GM21619 (cell line): ENCODE results near the gene HAGH.

Experiments
- ATAC-seq: cut with Tn5 transposase; IDR thresholded peaks from one replicate; pipeline ENCODE4 v1.9.1; 2021; ENCODE audit not compliant: unreplicated experiment

HAGH gene

DNA sequence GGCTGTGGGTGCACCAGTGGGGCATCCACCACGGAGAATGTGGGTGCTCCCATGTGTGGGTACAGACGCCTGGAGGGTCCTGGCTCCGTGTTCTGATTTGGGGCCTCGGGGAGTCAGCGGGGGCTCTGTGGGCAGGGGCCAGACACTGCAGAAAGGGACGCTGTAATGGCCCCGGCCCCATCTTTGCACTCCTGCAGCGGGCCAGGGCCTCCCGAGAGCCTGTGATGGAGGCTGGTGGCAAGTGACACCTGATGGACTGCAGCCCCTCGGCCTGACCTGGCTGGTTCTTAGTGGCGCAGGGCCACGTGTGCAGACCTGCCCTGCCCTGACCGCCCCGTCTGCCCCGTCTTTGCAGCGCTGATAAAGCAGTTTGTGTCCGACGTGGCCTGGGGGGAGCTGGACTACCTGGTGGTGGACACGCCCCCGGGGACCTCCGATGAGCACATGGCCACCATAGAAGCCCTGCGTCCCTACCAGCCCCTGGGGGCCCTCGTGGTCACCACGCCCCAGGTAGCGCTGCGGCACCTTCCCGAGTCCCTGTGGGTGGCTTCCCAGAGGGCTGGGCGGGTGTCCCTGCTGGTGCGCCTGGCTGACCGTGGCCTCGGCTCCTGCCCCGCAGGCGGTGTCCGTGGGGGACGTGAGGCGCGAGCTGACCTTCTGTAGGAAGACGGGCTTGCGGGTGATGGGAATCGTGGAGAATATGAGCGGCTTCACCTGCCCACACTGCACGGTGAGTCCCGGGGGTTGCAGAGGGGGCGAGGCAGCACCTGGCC is 39.1 kb downstream of the HAGH start:
- no peak for ATAC-seq

DNA sequence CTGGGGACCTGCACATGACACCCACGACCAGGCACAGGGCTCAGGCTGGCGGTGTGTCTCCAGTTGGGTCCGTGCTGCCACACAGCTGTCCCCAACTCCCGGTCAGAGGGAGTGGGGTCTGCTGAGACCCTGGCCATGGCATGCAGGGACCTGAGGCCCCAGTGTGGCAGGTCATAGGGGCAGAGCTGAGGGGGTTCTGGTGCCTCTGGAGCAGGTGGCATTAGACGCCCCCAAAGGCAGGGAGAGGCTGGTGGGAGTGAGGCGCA is 39.6 kb downstream of the HAGH start:
- ATAC-seq = no peak

DNA sequence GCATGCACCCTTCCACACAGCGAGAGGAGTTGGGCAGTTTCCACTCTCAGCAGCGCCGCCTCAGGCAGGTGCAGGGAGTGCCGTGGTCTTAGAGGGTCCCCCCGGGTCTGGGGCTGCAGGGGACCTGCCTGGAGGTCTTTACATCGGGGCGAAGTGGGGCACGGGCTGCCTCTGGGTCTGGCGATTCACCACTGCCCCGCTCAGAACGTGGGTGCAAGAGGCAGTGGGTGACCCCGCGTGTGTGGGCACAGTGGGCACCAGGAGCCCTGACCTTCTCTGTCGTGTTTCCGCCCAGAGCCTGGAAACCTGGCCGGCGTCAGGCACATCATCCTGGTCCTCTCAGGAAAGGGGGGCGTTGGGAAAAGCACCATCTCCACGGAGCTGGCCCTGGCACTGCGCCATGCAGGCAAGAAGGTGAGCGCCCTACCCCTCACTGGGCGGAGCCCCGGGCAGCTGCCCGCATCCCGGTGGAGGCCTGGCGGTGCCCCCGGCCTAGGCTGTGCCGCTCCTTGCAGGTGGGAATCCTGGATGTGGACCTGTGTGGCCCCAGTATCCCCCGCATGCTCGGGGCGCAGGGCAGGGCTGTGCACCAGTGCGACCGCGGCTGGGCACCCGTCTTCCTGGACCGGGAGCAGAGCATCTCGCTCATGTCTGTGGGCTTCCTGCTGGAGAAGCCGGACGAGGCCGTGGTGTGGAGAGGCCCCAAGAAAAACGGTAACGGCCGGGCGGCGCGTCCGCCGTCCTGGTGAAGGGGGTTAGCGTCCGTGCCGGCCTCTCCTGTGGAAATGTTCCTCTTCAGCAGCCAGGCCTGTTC is 40.2 kb downstream of the HAGH start:
- ATAC-seq = no peak

DNA sequence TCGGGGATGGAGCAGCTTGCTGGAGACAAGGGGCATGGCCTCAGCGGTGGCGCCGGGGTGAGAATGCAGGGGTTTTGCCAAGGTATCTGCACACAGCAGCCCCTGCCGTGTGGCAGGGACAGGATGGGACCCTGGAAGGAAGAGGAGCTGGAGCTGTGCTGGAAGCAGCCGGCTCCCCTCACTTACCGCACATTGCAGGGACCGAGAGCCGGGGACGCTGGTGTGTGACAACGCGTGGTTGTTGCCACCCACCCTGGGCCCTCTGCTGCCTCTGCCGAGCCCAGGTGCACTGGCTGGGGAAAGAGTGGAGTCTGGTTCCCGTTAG is 40.8 kb downstream of the HAGH start:
- no peak for ATAC-seq

DNA sequence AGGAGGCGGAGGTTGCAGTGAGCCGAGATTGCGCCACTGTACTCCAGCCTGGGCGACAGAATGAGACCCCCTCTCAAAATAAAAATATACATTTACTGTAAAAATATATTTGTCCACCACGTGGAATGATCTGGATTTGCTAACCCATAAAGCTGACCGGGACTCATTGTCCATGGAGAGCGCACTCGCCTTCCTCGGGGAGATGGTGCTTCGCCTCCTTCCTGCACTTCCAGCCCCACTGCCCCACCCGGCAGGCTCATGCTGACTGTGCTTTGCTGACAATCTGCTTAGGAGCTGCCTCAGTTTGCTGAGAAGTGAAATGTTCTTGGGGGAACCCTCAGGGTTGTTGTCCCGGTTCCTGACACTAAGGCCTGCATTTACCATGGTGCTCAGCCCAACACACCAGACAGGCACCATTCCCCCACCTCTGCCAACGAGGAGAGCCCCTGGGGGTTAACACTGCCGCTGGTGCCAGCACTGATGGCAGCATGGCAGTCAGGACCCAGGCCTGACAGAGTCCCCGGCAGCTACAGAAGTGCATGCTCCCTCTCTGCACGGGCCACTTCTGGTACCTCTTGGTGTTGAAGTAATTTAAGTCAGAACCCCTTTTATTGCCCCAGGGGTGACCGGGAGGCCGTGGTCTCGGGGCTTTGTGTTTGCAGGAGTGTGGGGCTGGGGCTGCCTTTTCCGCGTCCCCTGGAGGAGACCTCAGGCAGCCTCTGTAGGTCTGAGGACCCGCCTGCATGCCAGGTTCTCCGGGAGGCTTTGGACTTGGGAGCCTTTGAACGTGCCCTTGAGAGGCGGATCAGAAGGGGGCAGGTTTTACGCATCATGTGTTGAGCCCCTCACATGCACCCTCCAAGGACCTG is 41.4 kb downstream of the HAGH start:
- no peak for ATAC-seq

DNA sequence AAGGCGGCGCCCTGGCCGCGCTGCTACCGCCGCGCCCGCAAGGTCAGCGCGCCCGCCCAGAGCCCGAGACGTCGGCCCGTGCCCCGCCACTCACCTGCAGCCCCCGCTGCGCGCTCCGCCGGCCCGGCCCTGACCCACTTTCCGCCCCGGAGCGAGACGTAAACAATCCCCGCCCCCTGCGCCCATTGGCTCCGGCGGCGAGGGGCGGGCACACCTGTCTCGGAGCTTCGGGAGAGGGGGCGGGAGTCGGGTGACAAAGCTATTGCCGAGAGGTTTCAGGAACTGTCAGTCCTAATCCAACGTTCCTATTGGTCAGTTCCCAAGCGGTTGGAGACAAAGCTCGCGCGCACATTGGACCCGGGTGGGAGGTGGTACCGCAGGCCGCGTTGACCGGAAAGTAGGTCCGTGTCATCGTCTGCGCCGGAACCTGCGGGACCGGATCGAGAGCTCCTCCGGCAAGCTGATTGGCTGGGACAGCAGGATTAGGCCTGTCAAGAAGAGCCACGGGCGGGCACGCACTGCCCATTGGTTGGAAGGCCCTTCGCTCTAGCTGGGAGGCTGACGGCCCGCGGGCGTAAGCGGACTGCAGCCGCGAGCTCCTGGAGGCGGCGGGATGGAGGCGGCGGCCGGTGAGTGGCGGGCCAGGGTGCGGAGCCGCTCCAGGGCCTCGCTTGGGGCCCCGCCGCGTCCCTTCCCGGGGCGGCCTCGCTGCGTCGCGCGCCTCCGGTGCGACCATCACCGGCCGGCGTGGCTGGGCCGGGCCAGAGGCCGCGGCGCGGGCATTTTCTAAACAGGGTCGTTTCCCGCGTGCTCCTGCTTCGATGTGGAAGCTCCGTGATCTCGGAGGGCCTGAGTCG is 44.0 kb downstream of the HAGH start, which contains the start of the genes NUBP2 and SPSB3:
Gene NUBP2, plus strand, starts transcription at position 553 of the 857 bp plus-strand sequence. Its CDS starts 61 bp downstream, at position 614.
Gene SPSB3, minus strand, starts transcription at position 164 of the 857 bp plus-strand sequence. CDS start 1,088 bp downstream, outside the sequence.
- ATAC-seq = peak; percentile 79

DNA sequence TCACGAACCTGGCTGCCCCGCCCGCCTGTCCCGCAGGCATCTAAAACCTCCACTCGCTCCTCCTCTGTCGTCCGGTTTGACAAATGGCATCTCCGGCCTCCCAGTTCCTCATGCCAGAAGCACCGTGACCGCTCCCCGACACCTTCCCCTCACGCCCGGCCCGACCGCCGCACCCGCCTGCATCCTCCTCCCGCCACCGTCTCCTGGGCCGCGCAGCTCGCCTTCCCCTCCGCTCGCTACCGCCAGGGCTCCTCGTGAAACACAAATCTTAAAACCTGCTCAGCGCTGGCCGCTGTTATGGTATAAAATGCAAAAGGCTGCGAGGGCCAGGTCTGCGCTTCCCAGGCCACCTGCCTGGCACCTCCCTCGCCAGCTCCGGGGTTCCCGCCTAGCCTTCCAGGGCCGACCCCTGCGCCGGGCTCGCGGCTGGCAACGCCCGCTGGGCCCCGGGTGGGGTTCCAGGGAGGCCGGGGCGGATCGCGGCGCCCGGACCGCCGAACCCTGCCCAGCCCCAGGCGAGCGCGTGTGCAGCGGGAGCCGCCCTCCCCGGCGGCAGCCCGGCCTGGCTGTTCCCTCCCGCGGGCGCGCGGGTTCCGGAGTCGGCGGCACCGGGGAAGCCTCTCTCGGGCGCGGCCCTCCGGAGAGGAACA is 44.7 kb downstream of the HAGH start:
- ATAC-seq = peak; percentile 4

DNA sequence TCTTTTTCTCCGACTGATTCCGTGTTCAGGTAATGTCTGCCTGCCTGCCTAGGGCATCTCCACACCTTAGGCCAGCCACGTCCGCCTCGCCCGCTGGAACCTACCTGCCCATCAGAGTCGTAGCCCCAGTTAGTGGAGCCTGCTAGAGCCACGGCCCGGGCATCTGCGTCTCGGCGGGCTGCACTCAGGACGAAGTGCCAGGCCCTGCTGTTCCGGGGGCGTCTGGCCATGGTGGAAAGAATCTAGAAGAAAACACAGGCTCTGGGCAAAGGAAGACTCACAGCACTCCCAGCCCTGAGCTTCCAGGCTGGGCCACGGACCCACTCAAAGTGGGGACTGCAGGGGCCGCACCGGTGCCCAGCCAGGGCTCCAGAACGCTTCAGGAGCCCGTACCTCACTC is 45.4 kb downstream of the HAGH start:
- ATAC-seq = no peak

DNA sequence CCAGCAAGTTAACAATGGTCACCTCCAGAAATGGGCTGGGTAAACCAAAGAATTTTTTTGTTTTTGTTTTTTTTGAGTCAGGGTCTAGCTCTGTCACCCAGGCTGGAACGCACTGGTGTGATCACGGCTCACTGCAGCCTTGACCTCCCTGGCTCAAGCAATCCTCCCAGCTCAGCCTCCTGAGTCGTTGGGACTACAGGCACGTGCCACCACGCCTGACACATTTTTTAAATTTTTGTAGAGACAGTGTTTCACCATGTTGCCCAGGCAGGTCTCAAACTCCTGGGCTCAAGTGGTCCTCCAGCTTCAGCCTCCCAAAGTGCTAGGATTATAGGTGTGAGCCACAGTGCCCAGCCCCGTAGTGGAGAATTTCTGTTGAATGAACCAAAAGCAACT is 46.0 kb downstream of the HAGH start:
- no peak for ATAC-seq

DNA sequence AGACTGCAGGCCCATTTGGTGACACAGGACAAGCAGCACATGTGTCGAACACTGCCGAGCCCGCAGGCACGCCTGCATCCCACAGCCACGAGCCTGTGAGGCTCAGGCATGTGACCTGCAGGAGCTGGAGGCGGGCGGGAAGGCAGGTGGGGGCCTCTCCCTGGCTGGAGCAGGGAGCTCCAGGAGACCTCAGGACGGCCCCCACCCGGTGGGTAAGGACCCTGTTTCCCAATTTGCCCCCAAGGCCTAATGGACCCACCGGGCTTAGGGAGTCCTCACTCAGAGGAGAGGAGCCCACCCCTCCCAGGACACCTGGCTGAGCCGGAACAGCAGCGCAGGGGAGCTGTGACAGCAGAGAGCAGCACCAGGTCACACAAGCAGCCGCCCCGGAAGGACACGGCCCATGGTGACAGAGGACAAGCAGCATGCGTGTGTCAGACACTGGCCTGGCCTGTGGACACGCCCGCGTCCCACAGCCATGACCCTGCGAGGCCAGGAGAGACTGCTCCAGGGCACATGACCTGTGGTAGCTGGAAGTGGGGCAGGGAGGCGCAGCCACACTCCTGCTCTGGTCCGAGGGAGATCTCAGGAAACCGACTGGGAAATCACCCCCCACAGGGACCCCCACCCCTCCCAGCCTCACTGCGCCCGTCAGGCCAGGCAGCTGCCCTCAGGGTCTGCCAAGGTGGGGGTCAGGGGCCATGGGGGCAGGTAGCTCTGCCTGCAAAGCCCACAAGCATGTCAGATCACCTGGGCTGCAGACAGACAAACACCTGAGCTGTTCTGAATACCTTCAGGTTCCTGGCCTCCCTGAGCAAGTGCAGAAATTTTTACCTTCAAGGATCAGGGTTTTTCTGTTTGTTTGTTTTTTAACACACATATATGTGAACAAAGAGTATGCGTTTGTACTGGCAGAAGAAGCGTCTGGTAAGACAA is 46.6 kb downstream of the HAGH start:
- no peak for ATAC-seq

DNA sequence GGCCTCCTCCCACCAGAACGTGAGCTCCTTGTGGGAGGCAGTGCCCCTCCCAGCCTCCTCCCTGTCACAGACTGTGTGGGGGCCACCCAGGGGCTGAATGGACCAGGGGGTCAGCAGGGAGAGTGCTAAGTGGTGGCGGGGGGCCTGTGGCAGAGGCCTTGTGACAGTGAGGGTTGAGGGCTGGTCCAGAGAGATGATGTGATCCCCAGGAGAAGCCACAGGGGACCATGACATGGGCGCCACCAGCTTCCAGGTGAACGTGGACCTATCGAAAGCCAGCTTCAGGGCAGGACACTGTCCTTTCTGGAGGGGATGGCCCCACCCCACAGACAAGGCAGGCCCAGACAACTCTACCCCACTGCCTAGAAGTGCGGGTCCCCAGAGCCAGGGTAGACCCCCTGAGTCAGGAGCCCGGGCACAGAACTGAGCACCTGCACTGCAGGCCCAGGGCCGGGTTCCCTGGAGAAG is 47.4 kb downstream of the HAGH start:
- ATAC-seq = no peak

DNA sequence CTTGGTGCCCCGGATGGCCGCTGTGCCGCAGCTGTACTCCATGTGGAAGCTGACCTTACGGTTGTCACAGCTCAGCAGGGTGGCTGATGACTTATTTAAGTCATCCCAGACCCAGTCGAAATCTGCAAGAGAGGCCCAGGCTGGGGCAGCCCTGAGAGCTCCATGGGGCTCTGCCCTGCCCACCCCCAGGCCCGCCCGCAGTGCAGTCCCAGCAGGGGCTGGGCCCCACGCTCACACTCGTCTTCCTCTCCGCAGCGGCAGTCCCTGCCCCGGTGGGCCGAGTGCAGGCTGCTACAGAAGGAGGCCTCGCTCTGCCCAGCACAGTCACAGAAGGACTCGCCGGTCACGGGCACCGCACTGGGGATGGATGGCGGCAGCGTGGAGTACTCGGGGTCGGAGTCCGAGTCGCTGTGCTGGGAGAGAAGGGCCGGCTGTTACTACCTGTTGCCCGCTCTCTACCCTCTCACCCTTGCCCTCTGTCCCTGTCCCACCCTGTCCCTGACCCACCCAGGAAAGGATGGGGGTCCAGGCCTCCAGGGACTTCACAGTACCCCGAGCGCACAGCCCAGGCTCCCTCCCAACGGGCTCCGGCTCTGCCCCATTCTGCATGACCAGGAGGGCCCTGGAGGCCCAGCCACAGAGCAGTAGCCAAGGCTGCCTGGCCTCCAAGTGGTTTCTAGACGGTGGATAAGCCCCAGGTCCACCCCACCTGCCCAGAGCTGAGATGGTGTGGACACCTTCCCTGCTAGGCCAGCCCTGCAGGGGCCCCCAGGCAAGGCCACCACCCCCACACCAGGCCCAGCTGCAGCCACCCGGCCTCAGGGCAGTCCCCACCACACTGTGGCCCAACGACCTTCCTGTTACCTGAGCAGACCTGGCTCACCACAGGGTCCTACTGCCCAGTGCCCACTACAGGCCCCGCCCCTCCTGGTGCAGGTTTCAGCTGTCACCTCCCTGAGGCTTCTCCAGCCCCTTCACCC is 48.1 kb downstream of the HAGH start:
- ATAC-seq = no peak

DNA sequence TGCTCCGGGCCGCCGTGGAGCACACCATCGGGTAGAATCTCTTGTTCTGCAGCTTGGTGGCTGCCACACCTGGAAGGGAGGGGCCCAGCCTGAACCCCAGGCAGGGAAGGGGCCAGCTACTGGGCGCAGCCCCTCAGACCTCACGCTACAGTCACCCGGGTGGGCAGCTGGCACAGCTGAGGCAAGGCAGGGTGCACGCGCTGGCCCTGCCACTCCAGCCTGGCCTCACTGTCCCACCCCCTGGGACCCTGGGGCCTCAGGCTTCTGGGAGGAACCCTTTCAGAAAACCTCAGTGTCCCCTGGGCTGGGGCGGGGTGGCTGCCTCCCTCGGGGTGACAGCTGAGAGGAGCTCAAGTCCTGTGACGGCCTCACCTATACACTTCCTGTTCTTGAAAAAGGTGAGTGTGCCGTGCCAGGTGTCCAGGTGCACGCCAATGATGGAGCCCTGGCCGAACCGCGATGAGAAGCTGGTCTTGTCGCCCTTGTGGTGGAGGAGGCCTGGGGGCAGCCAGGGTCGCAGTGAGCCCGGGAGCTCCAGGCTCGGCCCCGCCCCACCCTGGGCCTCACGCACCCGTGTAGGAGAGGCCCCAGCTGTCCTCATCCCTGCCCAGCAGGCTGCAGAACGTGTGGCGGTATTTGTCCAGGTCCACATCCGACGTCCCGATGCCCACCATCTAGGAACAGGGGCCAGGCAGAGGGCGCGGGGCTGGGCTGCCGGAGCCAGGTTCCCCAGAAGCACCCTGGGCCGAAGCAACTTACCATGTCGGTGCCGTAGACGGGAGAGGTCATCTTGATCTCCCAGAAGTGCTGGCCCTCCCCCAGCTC is 49.0 kb downstream of the HAGH start:
- no peak for ATAC-seq

DNA sequence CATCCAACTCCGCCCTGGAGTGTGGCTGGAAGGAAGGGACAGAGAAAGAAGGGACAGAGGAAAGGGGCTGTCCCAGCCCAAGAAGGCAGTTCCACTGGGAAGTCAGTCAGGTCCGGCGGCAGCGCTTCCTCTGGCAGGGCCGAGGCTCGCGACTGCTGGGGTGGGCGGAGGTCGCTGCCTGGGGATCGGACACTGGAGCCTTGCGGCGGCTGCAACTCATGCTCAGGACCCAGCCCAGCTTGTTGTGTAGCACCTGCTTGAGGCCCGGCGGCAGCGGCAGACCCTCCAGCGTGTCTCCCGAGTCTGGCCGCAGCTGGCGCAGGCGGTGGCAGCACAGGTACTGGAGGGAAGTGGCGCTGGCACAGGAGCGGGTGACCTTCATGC is 49.6 kb downstream of the HAGH start:
- no peak for ATAC-seq

DNA sequence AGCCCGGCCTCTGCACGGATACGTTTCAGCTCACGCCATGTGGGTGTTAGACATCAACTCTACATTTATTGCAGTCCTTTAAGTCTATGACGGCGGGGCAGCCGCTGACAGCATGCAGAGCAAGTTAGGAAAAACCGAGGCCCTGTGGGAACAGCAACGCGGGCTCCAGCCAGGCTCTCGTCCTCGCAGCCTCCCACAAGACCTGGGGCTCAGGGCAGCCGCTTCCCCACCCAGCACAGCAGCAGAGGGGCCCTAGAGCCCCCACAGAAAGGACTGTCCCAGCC is 50.0 kb downstream of the HAGH start:
- ATAC-seq = no peak

DNA sequence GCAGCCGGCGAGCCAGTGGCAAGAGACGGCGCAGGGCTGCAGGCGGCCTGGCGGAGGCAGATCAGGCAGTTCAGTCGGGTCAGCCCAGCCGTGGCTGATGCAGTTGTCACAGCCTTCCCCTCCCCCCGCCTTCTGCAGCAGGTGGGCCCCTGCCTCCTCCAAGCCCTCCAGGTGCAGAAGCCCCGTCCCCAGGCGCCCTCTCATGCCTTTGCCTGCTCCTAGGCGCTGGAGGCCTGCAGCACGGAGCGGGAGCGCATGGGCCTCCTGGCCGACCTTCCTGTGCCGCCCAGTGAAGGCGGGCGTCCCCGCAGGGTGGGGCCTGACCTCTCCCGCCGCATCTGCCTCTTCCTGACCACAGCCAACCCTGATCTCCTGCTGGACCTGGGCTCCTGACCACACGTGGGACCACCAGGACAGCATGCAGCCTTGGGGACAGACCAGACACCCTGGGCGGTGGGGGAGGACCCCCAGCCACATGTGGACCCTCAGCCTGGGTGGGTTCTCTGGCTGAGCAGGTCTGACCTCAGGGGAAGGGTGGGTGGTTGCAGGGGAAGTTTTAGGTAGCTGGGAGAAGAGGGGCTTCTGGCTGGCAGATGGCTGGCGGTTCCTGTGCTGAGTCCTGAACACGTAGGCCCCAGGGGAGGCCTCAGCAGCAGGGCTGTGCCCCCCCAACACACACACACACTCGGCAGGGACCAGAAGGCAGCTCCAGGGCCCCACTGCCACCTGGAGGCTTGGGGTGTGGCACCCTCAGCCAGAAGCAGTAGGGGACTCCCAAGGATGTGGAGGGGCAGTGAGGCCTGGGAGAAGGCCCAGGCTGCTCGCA is 50.6 kb downstream of the HAGH start:
- ATAC-seq = no peak
